ENCODE data around the gene COL17A1.

The COL17A1 gene

DNA sequence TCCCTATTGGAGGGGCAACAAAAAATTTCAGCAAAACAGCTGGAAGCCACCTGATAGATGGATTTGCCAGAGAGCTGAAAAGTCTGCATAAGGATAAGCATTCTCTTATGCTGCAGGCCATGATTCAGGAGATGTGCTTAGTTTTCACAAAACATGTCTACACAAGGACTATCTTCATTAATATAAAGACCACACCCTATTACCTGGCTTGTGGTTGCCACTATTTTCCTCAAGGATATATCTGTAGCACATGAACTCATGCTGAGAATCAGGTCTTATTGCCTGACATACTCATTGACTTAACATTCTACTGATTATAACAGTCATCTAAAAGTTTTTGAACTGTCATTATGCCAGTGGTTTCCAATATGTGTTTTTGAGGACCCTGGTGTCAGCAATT lies 7.1 kb upstream of the COL17A1 start:
- DNase-seq, result no peak

GRCh38 chr10:104090611-104091010 lies 4.9 kb upstream of the COL17A1 start:
- DNase-seq, result no peak

DNA sequence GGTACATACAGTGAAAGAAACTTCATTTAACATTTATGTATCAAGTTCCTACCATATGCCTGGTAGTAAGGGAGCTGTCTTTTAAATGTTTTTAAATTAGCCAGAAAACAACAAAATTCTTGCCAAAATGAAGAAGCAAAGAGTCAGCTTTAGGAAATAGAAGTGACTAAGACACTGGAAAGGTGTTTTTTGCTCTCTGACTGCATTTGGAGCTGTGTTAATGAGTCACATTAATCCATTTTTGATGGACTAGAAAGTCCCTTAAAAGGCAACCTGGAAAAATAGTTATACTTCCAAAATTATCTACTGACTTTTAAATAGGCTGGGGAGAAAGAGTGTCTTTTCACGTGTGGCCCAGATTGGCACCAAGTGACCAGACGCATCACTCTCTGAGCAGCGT lies 3.9 kb upstream of the COL17A1 start:
- DNase-seq, result no peak

- DNase-seq, result no peak
These were observed 2.6 kb upstream of the COL17A1 start for GRCh38 chr10:104088239-104088638.

- DNase-seq, result no peak
These were observed 1.1 kb downstream of the COL17A1 start for GRCh38 chr10:104084482-104085142.

GRCh38 chr10:104081998-104082397 lies 3.7 kb downstream of the COL17A1 start:
- no peak for DNase-seq

- DNase-seq, result no peak
These were observed 4.9 kb downstream of the COL17A1 start for GRCh38 chr10:104080762-104081161.

DNA sequence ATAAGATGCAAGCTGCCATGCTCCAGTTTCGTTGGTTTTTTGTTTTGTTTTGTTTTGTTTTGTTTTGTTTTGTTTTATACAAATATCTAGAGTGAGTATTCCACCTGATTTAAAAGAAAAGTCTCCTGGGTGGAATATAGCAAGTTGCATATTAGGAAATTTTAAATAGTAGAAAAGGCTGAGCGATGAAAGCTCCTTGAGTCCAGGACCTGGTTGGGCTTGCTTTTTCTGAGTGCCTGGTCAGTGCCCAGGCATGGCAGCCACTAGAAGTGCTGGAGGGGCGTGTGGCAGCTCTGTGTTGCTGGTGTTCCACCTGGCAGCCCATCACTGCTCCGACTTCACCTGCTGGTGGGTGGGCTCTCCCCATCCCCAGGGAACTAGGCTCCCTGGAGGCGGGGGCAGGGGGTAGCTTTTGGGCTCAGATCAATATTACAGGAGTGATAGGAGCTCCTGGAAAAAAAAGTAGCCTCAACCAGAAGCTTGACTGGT lies 8.0 kb downstream of the COL17A1 start:
- DNase-seq, result no peak

DNA sequence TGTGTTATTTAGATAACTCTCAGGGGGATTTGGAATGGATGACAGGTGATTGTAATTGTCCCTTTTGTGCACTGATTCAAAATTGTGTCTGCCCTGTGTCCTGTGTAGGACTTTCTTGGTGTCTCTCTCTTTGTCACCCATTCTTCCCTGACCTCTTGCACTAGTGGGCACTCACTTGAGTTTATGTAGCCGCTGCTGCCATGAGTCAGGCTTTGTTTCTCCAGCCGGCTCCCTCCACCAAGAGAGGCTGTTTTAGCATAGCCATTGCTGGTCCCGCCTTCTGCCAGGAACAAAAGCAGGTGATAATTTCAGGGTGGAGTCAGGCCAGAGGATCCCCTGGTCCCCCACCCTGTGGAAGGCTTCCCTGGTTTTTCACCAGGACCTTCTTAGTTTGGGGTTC lies 8.4 kb downstream of the COL17A1 start:
- DNase-seq, result no peak

DNA sequence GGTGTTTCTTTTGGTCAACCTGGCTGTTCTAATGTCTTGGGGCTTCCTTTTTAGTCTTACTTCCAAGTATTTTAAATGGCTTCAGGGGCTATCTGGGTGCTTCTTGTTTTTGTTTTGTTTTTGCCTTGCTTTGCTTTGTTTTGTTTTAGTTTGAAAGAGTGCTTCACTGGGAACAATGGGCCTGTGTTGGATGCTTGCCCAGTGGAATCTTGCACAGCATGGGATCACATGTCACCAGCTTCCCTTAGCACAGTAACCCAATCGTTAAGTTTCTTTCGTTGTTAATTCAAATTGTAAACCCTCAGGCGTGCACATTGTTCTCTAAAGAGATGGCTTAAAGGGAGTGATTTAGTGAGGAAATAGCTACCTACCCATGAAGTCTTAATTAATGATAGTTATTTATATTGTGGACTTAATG lies 8.9 kb downstream of the COL17A1 start:
- no peak for DNase-seq

DNA sequence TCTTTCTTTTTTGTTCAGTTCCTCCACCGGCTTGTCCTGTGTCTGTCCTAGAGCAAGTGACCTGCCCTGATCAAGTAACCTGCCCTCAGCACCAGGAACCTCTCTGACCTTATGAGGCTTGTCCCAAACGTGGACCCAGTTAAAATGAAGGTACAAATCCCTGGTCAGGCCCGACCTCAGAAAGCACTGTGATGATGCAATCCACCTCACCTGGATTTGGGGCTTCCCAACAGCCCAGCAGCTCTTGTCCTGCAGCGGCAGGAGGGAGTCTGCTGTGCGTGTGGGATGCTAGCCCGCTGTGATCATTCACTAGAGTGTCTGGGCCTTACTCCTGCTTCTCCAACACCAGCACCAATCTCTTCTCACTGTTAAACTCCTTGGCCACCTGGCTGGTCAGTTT lies 11.2 kb downstream of the COL17A1 start:
- no peak for DNase-seq

DNA sequence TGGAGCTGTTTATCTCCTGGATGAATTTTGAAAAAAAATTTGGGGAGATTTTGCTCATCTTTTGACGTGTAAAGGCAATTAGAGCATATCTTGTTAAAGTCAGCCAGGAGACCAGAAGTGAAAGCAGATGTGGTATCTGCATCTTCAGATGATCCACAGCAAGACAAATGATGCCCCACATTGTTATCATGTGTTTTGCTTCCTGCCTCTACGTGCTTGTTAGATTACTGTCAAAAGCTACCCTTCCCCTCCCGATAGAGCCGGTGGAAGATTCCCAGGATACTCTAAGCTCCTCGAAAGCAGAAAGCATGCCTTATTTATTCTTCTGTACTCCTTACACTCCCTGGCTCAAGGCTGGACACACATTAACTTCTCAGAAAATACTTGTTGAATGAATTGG lies 12.9 kb downstream of the COL17A1 start:
- no peak for DNase-seq

DNA sequence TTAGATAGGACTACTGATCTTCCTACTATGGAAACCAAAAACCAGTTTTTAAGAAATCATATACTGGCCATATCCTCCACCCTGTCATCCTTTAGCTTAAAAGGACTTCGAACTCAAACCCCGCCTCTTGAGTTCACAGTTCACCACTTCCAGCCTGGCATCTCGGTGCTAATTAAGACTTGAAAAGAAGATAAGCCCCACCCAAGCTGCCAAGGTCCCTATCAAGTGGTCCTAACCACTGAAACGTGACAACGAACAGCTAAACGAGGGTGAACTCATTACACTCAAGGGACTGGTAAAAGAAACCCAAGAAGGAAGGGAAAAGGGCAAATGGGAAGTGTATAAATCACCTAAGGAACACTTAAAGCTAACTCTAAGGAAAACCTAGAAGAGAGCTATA lies 16.1 kb downstream of the COL17A1 start:
- no peak for DNase-seq

DNA sequence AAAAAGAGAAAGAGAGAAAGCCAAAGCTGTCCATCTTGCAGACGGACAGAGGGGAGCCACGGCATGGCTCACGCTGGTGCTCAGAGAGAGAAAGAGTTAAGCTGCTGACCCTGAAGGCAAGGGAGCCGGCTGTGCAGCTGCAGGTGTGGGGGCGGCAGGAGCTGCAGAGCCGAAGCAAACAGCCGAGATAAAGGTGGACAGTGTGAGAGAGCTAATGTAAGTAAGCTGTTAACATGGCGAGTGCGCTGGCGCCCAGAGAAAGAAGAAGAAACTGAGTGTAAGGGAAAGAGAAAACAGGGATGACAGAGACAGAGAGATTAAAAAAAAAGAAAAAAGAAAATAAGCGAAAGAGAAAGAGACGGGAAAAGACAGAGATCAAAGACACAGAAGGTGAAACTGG lies 18.2 kb downstream of the COL17A1 start:
- DNase-seq, result no peak

DNA sequence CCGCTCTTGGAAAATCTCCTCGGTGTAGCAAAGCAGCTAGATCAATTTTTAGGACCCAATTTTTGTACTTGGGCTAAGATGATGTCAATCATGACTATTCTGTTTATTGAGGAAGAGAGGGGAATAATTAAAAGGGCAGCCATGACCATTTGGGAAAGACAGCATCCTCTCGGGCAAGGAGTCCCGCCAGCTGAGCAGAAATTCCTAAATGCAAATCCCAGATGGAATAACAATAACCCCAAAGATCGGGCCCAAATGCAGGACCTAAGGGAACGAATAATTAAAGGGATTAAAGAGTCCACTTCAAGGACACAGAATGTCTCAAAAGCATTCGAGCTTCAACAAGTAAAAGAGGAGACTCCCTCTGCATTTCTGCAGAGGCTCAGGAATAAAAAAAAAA lies 18.7 kb downstream of the COL17A1 start:
- no peak for DNase-seq

DNA sequence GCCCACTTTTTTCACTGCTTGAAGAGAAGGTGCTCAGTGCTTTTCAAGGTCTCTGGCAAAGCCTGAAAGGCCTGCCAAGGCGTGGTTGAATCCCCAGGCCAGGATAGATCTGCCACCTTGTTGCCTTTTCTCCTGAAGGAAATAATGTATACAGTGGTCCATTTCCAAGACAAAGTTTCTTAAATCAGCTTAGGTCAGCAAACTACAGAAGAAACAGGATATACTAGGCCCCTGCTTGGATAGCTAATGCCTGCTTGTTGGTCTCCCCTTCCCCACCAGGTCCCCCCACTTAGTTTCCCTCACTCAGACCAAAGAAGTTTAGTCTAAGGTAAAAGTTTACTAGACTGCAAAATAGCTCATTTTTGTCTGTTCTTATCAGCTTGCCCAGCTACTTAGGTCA lies 19.9 kb downstream of the COL17A1 start:
- no peak for DNase-seq

GRCh38 chr10:104061196-104061595 lies 24.5 kb downstream of the COL17A1 start:
- no peak for DNase-seq

GRCh38 chr10:104059364-104059763 lies 26.3 kb downstream of the COL17A1 start:
- no peak for DNase-seq

DNA sequence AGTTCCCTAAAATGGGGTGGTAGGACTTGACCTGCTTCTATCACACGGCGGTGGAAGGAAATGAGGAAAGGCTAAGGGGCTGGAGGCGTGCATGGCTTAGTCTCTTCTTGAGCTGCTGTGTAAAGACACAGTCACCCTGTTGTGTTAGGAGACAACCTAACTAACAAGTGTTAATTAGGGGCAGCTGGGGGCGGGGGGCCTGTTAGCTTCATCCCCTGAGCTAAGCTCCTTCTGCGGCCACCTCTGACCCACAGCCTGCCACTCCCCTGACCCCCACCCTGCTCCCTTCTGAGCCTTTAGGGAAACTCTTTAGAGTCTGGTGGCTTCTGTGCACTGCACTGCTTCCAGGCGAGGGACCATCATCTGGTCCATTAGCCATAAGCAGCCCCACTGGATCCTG lies 28.0 kb downstream of the COL17A1 start:
- no peak for DNase-seq

- no peak for DNase-seq
These were observed 28.9 kb downstream of the COL17A1 start for GRCh38 chr10:104056619-104057273.

DNA sequence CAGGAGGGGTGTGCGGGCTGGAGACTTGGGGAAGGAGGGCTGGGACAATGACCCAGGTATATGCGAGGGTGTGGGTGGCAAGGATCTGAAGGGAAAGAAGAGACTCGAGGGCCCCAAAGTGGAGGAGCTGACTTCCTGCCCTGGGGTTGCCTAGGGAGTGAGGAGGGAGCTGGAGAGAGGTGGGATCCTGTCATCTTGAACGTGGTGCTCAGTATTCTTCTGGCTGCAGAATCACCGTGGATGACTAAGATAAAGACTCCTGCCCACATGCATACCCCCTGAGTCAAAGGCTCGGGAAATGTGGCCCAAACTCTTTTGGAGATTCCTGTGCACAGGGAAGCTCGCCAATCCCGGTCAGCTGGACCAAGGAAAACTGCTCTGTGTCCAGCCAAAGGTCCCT lies 31.2 kb downstream of the COL17A1 start:
- DNase-seq, result no peak

- no peak for DNase-seq
These were observed 32.5 kb downstream of the COL17A1 start for GRCh38 chr10:104053201-104053600.

DNA sequence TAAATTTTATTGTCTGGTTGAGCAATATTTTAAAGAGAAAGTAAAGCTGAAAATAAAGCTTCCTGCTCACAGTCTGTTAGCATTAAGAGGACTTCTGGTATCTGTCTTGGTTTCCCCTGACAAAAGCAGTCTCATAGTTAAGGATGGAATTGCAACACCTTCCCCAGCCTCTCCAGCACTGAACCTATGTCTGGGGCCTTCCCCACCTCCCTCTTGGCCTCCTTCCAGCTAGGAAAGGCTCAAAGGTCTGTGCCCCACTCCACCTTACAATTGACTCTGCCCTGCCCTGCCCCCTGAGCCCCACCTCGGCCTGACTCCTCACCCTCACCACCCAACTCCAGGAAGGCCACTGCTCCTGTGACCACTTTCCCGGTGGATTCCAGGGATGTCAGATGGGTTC lies 33.2 kb downstream of the COL17A1 start:
- no peak for DNase-seq

DNA sequence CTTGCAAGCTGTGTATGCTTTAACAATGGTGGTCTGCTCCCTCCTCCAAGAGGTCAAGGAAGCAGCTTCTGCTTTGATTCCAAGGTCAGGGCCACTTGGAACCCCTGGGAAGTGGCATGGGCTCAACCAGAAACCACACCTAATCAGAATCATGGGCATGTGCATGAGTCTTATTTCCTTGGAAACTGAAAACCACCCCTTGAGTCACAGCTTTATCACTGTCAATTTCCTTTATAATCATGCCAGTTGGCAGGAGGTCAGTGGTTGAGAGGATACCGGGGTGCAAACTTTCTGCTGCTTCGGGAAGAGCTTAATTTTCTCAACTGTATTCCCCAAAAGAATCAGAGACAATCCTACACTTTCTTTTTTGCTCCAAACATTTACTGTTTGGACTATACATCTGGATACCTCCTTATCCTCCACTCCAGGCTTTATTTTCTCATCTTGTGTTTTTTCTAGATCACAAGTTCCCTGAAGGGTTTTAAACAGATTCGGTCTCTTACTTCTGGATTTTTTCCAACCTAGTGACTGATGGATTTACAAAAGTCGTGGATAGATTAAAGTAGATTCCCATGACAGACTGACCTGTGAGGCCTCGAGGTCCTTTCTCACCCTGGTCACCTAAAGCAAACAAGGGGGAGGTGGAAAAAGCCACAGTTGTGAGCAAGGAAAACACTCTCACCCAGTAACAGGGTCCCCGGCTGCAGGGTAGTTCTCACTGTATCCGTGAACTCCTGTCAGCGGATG lies 36.0 kb downstream of the COL17A1 start:
- DNase-seq, result no peak
